Spleen (tissue), 7 donors: ENCODE measurements around the gene YAP1.

ENCODE experiments used
- POLR2A ChIP-seq, 3 donors: fragments of 450-650 bp; IDR thresholded peaks; one replicate each; pipeline ENCODE4 v1.5.1; 2017; ENCODE audit warnings: antibody characterized with exemption in 3 of 3, mild to moderate bottlenecking in 1 of 3
- TF ChIP-seq, protein P1 (sequence below), 11 experiments: fragments of 200-600 bp in 7 of 11; fragments of 450-650 bp in 4 of 11; sonication (generic) in 4 of 11; IDR thresholded peaks in 8 of 11; conservative IDR thresholded peaks in 3 of 11; 1 replicate in 7 of 11; 2 replicates in 4 of 11; pipeline versions ENCODE4 v1.4.0 to v1.8.0; 2016 to 2021; ENCODE audit warnings: antibody characterized with exemption in 11 of 11, inconsistent platforms in 4 of 11, mild to moderate bottlenecking in 1 of 11
- donor health status: DM: no; HTN: no; CAD: no; lungs with moderate emphysema.
- donor health status: DM: no; HTN: no; CAD: no.
- donor health status: DM: no; HTN: no; CAD: no.

GRCh38 chr11:102142333-102142732 lies 32.1 kb downstream of the YAP1 start:
- TF ChIP-seq, protein P1, sequence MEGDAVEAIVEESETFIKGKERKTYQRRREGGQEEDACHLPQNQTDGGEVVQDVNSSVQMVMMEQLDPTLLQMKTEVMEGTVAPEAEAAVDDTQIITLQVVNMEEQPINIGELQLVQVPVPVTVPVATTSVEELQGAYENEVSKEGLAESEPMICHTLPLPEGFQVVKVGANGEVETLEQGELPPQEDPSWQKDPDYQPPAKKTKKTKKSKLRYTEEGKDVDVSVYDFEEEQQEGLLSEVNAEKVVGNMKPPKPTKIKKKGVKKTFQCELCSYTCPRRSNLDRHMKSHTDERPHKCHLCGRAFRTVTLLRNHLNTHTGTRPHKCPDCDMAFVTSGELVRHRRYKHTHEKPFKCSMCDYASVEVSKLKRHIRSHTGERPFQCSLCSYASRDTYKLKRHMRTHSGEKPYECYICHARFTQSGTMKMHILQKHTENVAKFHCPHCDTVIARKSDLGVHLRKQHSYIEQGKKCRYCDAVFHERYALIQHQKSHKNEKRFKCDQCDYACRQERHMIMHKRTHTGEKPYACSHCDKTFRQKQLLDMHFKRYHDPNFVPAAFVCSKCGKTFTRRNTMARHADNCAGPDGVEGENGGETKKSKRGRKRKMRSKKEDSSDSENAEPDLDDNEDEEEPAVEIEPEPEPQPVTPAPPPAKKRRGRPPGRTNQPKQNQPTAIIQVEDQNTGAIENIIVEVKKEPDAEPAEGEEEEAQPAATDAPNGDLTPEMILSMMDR (IDR thresholded peaks at IDR 0.05 in 8 of 11, conservative IDR thresholded peaks at IDR 0.05 in 3 of 11), result no peak
- no peak for TF ChIP-seq POLR2A (IDR thresholded peaks at IDR 0.05)
